Stimulated activated CD8-positive, alpha-beta memory T cell treated with anti-CD3 and anti-CD28 coated beads, Interleukin-4, amount 100 ng/mL, for 1 hour (primary cell): ENCODE results near the gene C17orf78.
"Not testable (repeated sequence)": the region's sequence is repeated elsewhere in the genome, so short reads cannot be mapped to it uniquely, and the experiment has no call there.

Source experiments
- DNase-seq, 2 donors: peaks; one replicate each; pipeline ENCODE4 v3.0.0-alpha.2; 2020; ENCODE audit warnings: low read depth in 2 of 2, low spot score in 1 of 2

Gene C17orf78

DNA sequence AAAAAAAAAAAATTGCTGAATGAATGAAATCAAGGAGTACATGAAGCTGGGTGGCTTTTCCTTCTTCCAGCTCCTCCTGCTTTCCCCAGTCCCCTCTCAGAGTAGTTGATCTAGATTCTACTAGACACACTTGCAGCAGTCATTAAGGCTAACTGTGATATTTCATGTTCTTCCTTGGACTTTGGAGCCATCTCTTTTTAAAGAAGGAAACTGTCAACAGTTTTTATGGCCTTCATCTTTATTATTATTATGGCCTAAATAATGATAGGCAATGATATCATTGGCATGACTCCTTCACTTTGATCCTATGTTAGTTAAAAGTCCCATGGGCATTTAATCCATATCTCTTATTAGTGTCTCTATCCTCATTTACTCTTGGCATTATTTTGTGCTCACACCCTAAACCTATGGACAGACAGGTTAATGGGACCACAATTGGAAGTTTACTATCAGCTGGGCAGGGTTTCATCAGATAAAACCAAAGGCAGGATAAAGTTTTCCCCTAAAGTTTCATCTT lies 9.7 kb downstream of the C17orf78 start:
- DNase-seq, result no peak

DNA sequence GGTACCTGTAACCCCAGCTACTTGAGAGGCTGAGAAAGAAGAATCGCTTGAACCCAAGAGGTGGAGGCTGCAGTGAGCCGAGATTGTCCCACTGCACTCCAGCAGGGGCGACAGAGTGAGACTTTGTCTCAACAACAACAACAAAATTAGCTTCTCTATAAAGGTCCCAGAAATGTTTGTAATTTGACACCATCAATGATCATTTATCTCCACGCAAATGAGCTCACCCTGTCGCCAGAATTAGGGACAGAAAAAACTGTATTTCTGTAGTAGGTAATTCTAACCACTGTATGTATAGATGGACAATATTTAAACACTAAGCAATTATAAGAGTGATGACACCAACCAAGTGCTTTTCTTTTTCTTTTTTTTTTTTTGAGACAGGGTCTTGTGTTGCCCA lies 10.7 kb downstream of the C17orf78 start:
- no peak for DNase-seq

DNA sequence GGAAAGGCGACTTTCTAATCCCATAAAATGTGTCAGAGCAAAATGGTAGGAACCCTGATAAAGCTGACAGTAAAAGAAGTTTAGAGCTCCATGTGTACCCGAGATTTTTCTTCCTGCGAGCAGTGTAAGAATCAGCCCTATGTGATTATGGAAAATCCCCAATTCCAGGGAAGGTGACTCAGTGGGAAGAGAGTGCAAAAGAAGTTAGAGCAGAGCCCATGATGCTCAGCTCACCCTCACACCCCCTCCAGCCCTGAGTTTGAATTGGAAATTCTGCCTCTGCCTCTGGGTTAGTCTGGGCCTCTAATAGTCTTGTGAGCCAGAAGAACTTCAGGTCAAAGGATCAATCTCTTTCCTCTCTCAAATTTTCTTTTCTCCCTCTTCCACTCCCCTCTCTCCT lies 12.5 kb downstream of the C17orf78 start:
- no peak for DNase-seq

- DNase-seq, result no peak
Observed at GRCh38 chr17:37389160-37389559, 13.4 kb downstream of the C17orf78 start.

DNA sequence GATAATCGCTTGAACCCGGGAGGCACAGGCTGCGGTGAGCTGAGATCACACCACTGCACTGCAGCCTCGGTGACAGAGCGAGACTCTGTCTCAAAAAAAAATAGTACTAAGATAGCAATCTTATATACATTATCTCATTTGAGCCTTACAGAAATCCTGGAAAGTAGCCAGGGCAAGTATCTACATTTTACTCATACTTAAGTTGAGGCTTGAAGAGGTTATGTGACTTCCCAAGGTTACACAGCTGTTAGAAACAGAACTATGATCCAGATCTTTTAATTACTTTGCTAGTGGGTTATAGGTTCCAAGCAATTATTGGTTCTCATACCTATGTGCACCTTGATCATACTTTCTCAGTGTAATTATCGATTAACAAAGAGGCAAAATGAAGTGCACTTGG lies 15.4 kb downstream of the C17orf78 start:
- DNase-seq, result no peak

- no peak for DNase-seq
Observed at GRCh38 chr17:37392024-37392590, 16.3 kb downstream of the C17orf78 start.

DNA sequence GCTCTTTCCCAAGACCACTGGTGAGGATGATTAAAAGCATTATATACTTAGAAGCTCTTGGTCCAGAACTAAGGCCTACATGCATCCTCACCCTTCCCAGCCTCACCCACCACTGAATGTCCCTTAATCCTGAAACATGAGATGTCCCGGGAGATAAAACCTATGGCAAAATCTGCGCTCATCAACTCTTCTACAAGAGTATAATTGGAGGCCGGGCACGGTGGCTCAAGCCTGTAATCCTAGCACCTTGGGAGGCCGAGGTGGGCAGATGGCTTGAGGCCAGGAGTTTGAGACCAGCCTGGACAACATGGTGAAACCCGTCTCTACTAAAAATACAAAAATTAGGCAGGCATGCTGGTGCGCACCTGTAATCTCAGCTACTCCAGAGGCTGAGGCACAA lies 17.6 kb downstream of the C17orf78 start:
- DNase-seq, result no peak

GRCh38 chr17:37399265-37399803 lies 23.5 kb downstream of the C17orf78 start:
- no peak for DNase-seq

GRCh38 chr17:37400505-37400904 lies 24.7 kb downstream of the C17orf78 start:
- DNase-seq, result no peak

GRCh38 chr17:37405522-37405921 lies 29.7 kb downstream of the C17orf78 start:
- DNase-seq, result not testable (repeated sequence)

GRCh38 chr17:37405955-37406634 lies 30.3 kb downstream of the C17orf78 start:
- peak in 1 of 2 donors; percentile 2 for DNase-seq

- peak; percentile 31 to 42 for DNase-seq
Observed at GRCh38 chr17:37406635-37407461, 31.1 kb downstream of the C17orf78 start, which contains the start of the genes ACACA and TADA2A. Gene ACACA, minus strand, starts transcription at chr17:37406836. Its CDS starts 537 bp downstream, at chr17:37406299. Gene TADA2A, plus strand, starts transcription at chr17:37406886. Its CDS starts 4,480 bp downstream, at chr17:37411366.

DNA sequence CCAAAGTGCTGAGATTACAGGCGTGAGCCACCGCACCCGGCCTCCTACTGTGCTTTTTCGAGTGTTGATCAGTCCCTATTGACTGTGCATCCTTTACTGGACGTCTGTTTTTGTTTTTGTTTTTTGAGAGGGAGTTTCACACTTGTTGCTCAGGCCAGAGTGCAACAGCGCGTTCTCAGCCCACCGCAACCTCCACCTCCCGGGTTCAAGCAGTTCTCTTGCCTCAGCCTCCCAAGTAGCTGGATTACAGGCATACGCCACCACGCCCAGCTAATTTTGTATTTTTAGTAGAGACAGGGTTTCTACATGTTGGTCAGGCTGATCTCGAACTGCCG lies 32.3 kb downstream of the C17orf78 start:
- DNase-seq, result not testable (repeated sequence)

DNA sequence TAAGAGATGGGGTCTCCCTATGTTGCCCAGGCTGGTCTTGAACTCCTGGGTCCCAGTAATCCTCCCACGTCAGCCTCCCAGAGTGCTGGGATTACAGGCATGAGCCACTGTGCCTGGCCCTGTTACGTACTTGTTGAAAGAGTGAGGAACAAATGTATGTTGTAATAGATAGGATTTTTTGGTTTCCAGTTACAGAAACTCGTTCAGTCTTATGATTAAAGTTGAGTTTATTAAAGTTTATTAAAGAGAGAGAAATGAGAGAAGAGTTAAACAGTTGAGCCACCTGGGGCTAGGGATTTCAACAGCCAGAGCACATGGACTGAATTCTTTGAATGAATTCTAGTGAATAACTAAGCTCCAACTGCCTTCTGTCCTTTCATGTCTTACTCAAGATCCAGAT lies 34.6 kb downstream of the C17orf78 start:
- no peak for DNase-seq

- DNase-seq, result no peak
Observed at GRCh38 chr17:37413875-37414519, 38.2 kb downstream of the C17orf78 start.

GRCh38 chr17:37417852-37418251 lies 42.1 kb downstream of the C17orf78 start:
- no peak for DNase-seq

GRCh38 chr17:37422971-37423625 lies 47.3 kb downstream of the C17orf78 start:
- no peak for DNase-seq

DNA sequence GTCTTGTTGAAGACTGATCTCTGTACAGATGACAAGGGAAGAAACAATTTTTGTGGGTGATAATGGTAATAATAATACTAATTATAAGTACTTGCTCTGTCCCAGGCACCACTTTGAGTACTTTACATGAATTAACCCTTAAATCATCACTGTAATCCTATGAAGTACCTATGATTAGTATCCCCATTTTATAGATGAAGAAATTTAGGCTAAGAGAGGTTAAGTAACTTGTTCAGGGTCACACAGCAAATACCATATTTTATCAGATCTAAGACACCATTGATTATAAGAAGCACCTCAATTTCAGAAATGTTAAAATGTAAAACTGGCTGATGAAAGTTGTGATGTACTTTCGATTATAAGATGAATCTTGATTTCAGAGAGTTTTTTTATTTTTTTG lies 49.5 kb downstream of the C17orf78 start:
- no peak for DNase-seq

DNA sequence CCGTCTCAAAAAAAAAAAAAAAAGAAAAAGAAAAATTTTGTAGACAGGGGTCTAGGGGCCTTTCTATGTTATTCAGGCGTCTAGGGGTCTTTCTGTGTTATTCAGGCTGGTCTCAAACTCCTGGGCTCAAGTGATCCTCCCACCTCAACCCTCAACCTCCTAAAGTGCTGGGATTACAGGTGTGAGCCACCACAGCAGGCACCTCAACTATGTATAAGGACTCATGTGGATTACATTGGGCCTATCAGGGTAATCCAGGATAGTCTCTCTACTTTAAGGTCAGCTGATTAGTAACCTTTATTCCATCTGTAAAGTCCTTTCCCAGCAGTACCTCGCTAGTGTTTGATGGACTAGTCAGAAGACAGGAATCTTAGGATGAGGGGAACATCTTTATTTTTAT lies 53.3 kb downstream of the C17orf78 start:
- no peak for DNase-seq

DNA sequence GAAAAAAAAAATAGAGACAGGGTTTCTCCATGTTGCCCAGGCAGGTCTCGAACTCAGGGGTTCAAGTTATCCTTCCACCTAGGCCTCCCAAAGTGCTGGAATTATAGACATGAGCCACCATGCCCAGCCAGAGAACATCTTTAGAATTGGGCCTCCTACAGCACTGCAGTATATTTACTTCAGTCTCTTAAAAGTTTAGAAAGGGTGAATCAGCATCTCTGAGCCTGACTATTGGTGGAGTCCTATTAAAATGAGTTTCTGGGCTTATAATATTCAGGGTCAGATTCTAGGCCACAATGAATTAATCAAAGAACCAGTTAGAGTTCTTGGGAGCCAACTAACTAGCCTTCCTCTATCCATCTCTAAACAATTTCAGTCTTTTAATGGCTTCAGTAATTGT lies 53.7 kb downstream of the C17orf78 start:
- no peak for DNase-seq
